HepG2 (cell line): ENCODE measurements around the gene TLE5. TPM values are rescaled to one million over a fixed set of nuclear protein-coding genes. Genes with fewer than 3 reads are reported as not detected.

Experiments
- HNRNPUL1 ChIP-seq: fragments of 200-400 bp; formaldehyde crosslinking; IDR thresholded peaks from 2 replicates; pipeline ENCODE4 v1.6.1; 2017; ENCODE audit warnings: low read depth, mild to moderate bottlenecking, low read length, moderate library complexity
- KLF16 ChIP-seq, 2 experiments: sonication (generic) in 1 of 2; formaldehyde crosslinking in 1 of 2; IDR thresholded peaks; 2 replicates each; pipeline versions ENCODE4 v1.6.1 to v1.8.0; 2016 to 2023; ENCODE audit warnings: missing genetic modification reagents in 2 of 2, missing compliant biosample characterization in 1 of 2
- SETDB1 ChIP-seq: sonication (generic); formaldehyde crosslinking; IDR thresholded peaks from 2 replicates; pipeline ENCODE4 v1.5.1; 2020; ENCODE audit warnings: missing genetic modification reagents, mild to moderate bottlenecking, borderline replicate concordance
- SP4 ChIP-seq: sonication (generic); formaldehyde crosslinking; IDR thresholded peaks from 2 replicates; pipeline ENCODE4 v1.8.1; 2023; ENCODE audit warnings: mild to moderate bottlenecking, missing genetic modification reagents
- TBP ChIP-seq: sonication (generic); formaldehyde crosslinking; IDR thresholded peaks from 2 replicates; pipeline ENCODE4 v1.5.0; 2020; ENCODE audit warnings: missing genetic modification reagents
- ZNF260 ChIP-seq: sonication (generic); formaldehyde crosslinking; IDR thresholded peaks from 2 replicates; pipeline ENCODE4 v1.4.0; 2020; ENCODE audit warnings: missing genetic modification reagents, low read depth, mild to moderate bottlenecking, borderline replicate concordance
- ZNF431 ChIP-seq: sonication (generic); formaldehyde crosslinking; IDR thresholded peaks from 2 replicates; pipeline ENCODE4 v1.9.0; 2022; ENCODE audit warnings: missing genetic modification reagents, low read depth, mild to moderate bottlenecking, borderline replicate concordance
- ZNF572 ChIP-seq: sonication (generic); formaldehyde crosslinking; IDR thresholded peaks from 2 replicates; pipeline ENCODE4 v1.5.1; 2020; ENCODE audit warnings: mild to moderate bottlenecking, missing genetic modification reagents
- polyA plus RNA-seq, 8 experiments: library from polyadenylated mRNA; depleted of rRNA in 3 of 8; stranded (reverse) in 7 of 8; unstranded in 1 of 8; fragments of >200 nt; fragmentation: Illumina TruSeq in 4 of 8; extraction: Trizol in 4 of 8; gene quantifications; 2 replicates each; pipeline versions ENCODE4 v1.2.1 to v1.2.3, GENCODE V29; 2011 to 2016; ENCODE audit warnings: low read depth in 4 of 8, missing spikeins in 1 of 8, mixed read lengths in 1 of 8; ENCODE audit not compliant: insufficient read depth in 1 of 8
- total RNA-seq, 5 experiments: library from RNA; depleted of rRNA; stranded (reverse); fragments of >200 nt; fragmentation: Illumina TruSeq; extraction: Trizol; gene quantifications; 2 replicates each; pipeline ENCODE4 v1.2.3, GENCODE V29; 2016; ENCODE audit warnings: low read depth in 1 of 5
- TF ChIP-seq, protein P1 (sequence below), 2 experiments: IDR thresholded peaks; 2 replicates each; pipeline ENCODE4 v1.6.1; 2011 to 2012; ENCODE audit warnings: low read length in 2 of 2, borderline replicate concordance in 1 of 2, low read depth in 1 of 2, mild to moderate bottlenecking in 1 of 2, moderate library complexity in 1 of 2
- TF ChIP-seq, protein P2 (sequence below): IDR thresholded peaks from 2 replicates; pipeline ENCODE4 v1.6.1; 2016; ENCODE audit warnings: mild to moderate bottlenecking, missing biosample characterization, missing genetic modification reagents
- TF ChIP-seq, protein P3 (sequence below): sonication (generic); formaldehyde crosslinking; IDR thresholded peaks from 2 replicates; pipeline ENCODE4 v1.5.0; 2020; ENCODE audit warnings: mild to moderate bottlenecking, missing genetic modification reagents
- TF ChIP-seq, protein P4 (sequence below): sonication (generic); formaldehyde crosslinking; IDR thresholded peaks from 2 replicates; pipeline ENCODE4 v1.9.0; 2021; ENCODE audit warnings: missing genetic modification reagents, borderline replicate concordance
- TF ChIP-seq, protein P5 (sequence below): sonication (generic); formaldehyde crosslinking; IDR thresholded peaks from 2 replicates; pipeline ENCODE4 v1.5.0; 2020; ENCODE audit warnings: mild to moderate bottlenecking, missing genetic modification reagents, borderline replicate concordance

TLE5 gene
- total and polyA plus RNA-seq, 2 of the 13 experiments (the other 11 are each of a cell fraction or from before 2014, with no cell fraction given), result 62.8 to 189 TPM

DNA sequence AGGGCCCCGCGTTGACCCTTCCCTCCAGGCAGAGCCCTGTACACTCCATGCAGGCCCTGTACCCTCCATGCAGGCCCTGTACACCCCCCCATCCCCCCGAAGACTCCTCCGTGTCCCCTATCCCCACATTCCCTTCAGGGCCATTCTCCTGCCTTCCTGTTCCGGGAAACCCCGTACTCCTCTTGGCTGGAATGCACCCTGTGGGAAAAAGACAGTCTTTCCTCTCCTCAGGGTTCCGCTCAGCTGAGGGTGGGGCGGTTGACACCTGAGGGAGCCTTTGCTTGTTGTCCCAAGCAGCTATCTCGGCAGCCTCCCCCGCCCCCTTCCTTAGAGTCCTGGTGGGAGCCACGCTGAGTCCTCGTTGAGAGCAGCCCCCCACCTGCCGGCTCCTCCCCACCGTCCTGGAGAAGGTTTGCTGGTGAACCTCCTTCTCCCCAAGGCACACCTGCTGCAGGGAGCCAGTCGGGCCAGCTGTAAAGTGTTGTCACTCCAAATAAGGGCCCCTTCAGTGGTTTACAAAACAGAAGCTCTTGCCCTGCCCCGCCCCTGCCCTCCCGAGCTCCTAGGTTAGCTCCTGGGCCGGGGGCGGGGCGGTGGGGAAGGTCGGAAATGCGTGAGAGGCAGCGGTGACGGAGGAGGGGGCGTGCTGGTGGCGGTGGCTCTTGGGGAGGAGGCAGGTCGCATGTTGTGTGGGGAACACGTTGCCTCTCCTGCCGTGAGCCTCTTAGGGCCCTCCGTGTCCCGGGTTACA lies 33.3 kb upstream of the TLE5 start (continued):
- TF ChIP-seq, protein P1, sequence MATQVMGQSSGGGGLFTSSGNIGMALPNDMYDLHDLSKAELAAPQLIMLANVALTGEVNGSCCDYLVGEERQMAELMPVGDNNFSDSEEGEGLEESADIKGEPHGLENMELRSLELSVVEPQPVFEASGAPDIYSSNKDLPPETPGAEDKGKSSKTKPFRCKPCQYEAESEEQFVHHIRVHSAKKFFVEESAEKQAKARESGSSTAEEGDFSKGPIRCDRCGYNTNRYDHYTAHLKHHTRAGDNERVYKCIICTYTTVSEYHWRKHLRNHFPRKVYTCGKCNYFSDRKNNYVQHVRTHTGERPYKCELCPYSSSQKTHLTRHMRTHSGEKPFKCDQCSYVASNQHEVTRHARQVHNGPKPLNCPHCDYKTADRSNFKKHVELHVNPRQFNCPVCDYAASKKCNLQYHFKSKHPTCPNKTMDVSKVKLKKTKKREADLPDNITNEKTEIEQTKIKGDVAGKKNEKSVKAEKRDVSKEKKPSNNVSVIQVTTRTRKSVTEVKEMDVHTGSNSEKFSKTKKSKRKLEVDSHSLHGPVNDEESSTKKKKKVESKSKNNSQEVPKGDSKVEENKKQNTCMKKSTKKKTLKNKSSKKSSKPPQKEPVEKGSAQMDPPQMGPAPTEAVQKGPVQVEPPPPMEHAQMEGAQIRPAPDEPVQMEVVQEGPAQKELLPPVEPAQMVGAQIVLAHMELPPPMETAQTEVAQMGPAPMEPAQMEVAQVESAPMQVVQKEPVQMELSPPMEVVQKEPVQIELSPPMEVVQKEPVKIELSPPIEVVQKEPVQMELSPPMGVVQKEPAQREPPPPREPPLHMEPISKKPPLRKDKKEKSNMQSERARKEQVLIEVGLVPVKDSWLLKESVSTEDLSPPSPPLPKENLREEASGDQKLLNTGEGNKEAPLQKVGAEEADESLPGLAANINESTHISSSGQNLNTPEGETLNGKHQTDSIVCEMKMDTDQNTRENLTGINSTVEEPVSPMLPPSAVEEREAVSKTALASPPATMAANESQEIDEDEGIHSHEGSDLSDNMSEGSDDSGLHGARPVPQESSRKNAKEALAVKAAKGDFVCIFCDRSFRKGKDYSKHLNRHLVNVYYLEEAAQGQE (IDR thresholded peaks at IDR 0.05; ENCODE audit: borderline replicate concordance in 1 of 2, low read depth in 1 of 2, low read length in 2 of 2), result no peak
- TF ChIP-seq, protein P2, sequence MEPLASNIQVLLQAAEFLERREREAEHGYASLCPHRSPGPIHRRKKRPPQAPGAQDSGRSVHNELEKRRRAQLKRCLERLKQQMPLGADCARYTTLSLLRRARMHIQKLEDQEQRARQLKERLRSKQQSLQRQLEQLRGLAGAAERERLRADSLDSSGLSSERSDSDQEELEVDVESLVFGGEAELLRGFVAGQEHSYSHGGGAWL (CRISPR knock-in tag), result peak; percentile 38
- TF ChIP-seq ZNF431, result no peak
- TF ChIP-seq KLF16 (CRISPR knock-in tag; IDR thresholded peaks at IDR 0.05), result 0 out of 4 replicates have a peak, but pooled peaks of 1 of the 2 experiments have one; percentile 15
- TF ChIP-seq SETDB1 (CRISPR knock-in tag), result no peak
- TF ChIP-seq, protein P3, sequence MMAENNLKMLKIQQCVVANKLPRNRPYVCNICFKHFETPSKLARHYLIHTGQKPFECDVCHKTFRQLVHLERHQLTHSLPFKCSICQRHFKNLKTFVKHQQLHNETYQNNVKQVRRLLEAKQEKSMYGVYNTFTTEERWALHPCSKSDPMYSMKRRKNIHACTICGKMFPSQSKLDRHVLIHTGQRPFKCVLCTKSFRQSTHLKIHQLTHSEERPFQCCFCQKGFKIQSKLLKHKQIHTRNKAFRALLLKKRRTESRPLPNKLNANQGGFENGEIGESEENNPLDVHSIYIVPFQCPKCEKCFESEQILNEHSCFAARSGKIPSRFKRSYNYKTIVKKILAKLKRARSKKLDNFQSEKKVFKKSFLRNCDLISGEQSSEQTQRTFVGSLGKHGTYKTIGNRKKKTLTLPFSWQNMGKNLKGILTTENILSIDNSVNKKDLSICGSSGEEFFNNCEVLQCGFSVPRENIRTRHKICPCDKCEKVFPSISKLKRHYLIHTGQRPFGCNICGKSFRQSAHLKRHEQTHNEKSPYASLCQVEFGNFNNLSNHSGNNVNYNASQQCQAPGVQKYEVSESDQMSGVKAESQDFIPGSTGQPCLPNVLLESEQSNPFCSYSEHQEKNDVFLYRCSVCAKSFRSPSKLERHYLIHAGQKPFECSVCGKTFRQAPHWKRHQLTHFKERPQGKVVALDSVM (CRISPR knock-in tag), result 0 out of 2 replicates have a peak, but pooled peaks have one; percentile 15
- TF ChIP-seq, protein P4, sequence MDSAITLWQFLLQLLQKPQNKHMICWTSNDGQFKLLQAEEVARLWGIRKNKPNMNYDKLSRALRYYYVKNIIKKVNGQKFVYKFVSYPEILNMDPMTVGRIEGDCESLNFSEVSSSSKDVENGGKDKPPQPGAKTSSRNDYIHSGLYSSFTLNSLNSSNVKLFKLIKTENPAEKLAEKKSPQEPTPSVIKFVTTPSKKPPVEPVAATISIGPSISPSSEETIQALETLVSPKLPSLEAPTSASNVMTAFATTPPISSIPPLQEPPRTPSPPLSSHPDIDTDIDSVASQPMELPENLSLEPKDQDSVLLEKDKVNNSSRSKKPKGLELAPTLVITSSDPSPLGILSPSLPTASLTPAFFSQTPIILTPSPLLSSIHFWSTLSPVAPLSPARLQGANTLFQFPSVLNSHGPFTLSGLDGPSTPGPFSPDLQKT (CRISPR knock-in tag), result no peak
- no peak for TF ChIP-seq ZNF572 (CRISPR knock-in tag)
- TF ChIP-seq TBP (CRISPR knock-in tag), result no peak
- TF ChIP-seq HNRNPUL1, result no peak
- no peak for TF ChIP-seq ZNF260 (CRISPR knock-in tag)
- TF ChIP-seq, protein P5, sequence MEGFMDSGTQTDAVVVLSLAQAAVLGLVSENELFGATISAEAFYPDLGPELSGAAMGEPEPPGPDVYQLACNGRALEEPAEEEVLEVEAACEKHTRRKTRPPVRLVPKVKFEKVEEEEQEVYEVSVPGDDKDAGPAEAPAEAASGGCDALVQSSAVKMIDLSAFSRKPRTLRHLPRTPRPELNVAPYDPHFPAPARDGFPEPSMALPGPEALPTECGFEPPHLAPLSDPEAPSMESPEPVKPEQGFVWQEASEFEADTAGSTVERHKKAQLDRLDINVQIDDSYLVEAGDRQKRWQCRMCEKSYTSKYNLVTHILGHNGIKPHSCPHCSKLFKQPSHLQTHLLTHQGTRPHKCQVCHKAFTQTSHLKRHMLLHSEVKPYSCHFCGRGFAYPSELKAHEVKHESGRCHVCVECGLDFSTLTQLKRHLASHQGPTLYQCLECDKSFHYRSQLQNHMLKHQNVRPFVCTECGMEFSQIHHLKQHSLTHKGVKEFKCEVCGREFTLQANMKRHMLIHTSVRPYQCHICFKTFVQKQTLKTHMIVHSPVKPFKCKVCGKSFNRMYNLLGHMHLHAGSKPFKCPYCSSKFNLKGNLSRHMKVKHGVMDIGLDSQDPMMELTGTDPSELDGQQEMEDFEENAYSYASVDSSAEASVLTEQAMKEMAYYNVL (CRISPR knock-in tag), result no peak
- no peak; the same call in 1 of the 2 replicates for TF ChIP-seq SP4 (CRISPR knock-in tag)
